GM23338 (cell line): Measurements from ENCODE around the gene MGLL. TPM values are rescaled to one million over a fixed set of nuclear protein-coding genes. Genes with fewer than 3 reads are reported as not detected.

Experiments
- ATAC-seq: fragments of 200-7000 bp; cut with Tn5 transposase; 3 replicates; pipeline ENCODE4 v1.9.1; 2020
- DNase-seq: peaks from one replicate; pipeline ENCODE4 v3.0.0-alpha.2; 2015; ENCODE audit warnings: low spot score
- H2AFZ ChIP-seq: fragments of 200-600 bp; sonication (generic); 2 replicates; pipeline ENCODE4 v1.8.0; 2016; ENCODE audit warnings: antibody characterized with exemption, mild to moderate bottlenecking, moderate library complexity
- H3F3A ChIP-seq: fragments of 200-600 bp; sonication (generic); replicated peaks from 2 replicates; pipeline ENCODE4 v1.8.0; 2017; ENCODE audit warnings: antibody characterized with exemption, mixed run types, low read depth
- H3K27ac ChIP-seq: fragments of 200-600 bp; sonication (generic); 2 replicates; pipeline ENCODE4 v1.6.1; 2016; ENCODE audit warnings: low read depth
- H3K27me3 ChIP-seq: fragments of 200-600 bp; sonication (generic); 2 replicates; pipeline ENCODE4 v1.8.0; 2016; ENCODE audit warnings: mild to moderate bottlenecking, mixed run types, moderate library complexity; ENCODE audit not compliant: insufficient read depth
- H3K36me3 ChIP-seq: fragments of 200-600 bp; sonication (generic); 2 replicates; pipeline ENCODE4 v1.8.0; 2016; ENCODE audit warnings: mild to moderate bottlenecking; ENCODE audit not compliant: insufficient read depth
- H3K4me1 ChIP-seq: fragments of 200-600 bp; sonication (generic); 2 replicates; pipeline ENCODE4 v1.8.0; 2016; ENCODE audit warnings: mild to moderate bottlenecking, moderate library complexity; ENCODE audit not compliant: insufficient read depth
- H3K4me2 ChIP-seq: fragments of 200-600 bp; sonication (generic); 2 replicates; pipeline ENCODE4 v1.7.1; 2017; ENCODE audit warnings: mixed run types
- H3K4me3 ChIP-seq: fragments of 200-600 bp; sonication (generic); 2 replicates; pipeline ENCODE4 v1.6.1; 2016; ENCODE audit warnings: mixed run types
- H3K79me2 ChIP-seq: fragments of 200-600 bp; sonication (generic); replicated peaks from 2 replicates; pipeline ENCODE4 v1.8.0; 2017; ENCODE audit warnings: mild to moderate bottlenecking; ENCODE audit not compliant: insufficient read depth
- H3K9me2 ChIP-seq: fragments of 200-600 bp; sonication (generic); 2 replicates; pipeline ENCODE4 v1.8.0; 2017; ENCODE audit not compliant: insufficient read depth
- H4K20me1 ChIP-seq: fragments of 200-600 bp; sonication (generic); replicated peaks from 2 replicates; pipeline ENCODE4 v1.8.0; 2017; ENCODE audit warnings: mild to moderate bottlenecking; ENCODE audit not compliant: insufficient read depth
- H3K27ac Mint-ChIP-seq: 2 replicates; pipeline ENCODE4 v1.8.0; 2020; ENCODE audit warnings: inconsistent platforms, mild to moderate bottlenecking, moderate library complexity, mixed read lengths
- H3K27me3 Mint-ChIP-seq: 3 replicates; pipeline ENCODE4 v1.8.0; 2022; ENCODE audit warnings: low read depth, mild to moderate bottlenecking, moderate library complexity, mixed read lengths, inconsistent platforms; ENCODE audit not compliant: insufficient read depth, poor library complexity
- H3K36me3 Mint-ChIP-seq: 3 replicates; pipeline ENCODE4 v1.8.0; 2021; ENCODE audit warnings: low read depth, mild to moderate bottlenecking, inconsistent platforms, moderate library complexity, mixed read lengths
- H3K4me1 Mint-ChIP-seq: 3 replicates; pipeline ENCODE4 v1.8.0; 2020; ENCODE audit warnings: mild to moderate bottlenecking, inconsistent platforms, mixed read lengths
- H3K4me3 Mint-ChIP-seq: 3 replicates; pipeline ENCODE4 v1.8.0; 2021; ENCODE audit warnings: moderate library complexity, mild to moderate bottlenecking, inconsistent platforms, mixed read lengths
- H3K9me3 Mint-ChIP-seq: 3 replicates; pipeline ENCODE4 v1.8.0; 2020; ENCODE audit warnings: moderate library complexity, mild to moderate bottlenecking, inconsistent platforms, mixed read lengths
- CREB1 ChIP-seq: fragments of 250-450 bp; sonication (Bioruptor Pico); IDR thresholded peaks from 2 replicates; pipeline ENCODE4 v1.5.0; 2020; ENCODE audit warnings: low read depth, mild to moderate bottlenecking, moderate library complexity
- CTCF ChIP-seq, 2 experiments: fragments of 200-600 bp in 1 of 2; sonication (generic) in 1 of 2; conservative IDR thresholded peaks; 2 replicates each; pipeline versions ENCODE4 v1.5.1 to v1.6.1; 2016 to 2017; ENCODE audit warnings: antibody characterized with exemption in 2 of 2, low read depth in 2 of 2, mild to moderate bottlenecking in 2 of 2, moderate library complexity in 1 of 2
- ETS1 ChIP-seq: IDR thresholded peaks from 2 replicates; pipeline ENCODE4 v1.6.1; 2016; ENCODE audit warnings: antibody characterized with exemption
- EZH2 ChIP-seq: fragments of 200-600 bp; sonication (generic); IDR thresholded peaks from one replicate; pipeline ENCODE4 v1.8.0; 2017; ENCODE audit warnings: antibody characterized with exemption, mild to moderate bottlenecking, low read depth; ENCODE audit not compliant: unreplicated experiment
- EZH2phosphoT487 ChIP-seq: fragments of 200-600 bp; sonication (generic); IDR thresholded peaks from one replicate; pipeline ENCODE4 v1.8.1; 2018; ENCODE audit warnings: antibody characterized with exemption; ENCODE audit not compliant: unreplicated experiment
- JUNB ChIP-seq: IDR thresholded peaks from one replicate; pipeline ENCODE4 v1.6.1; 2016; ENCODE audit warnings: antibody characterized with exemption; ENCODE audit not compliant: unreplicated experiment
- NANOG ChIP-seq: IDR thresholded peaks from 2 replicates; pipeline ENCODE4 v1.6.1; 2016; ENCODE audit warnings: antibody characterized with exemption, borderline replicate concordance
- POLR2AphosphoS5 ChIP-seq: IDR thresholded peaks from 2 replicates; pipeline ENCODE4 v1.6.1; 2016; ENCODE audit warnings: antibody characterized with exemption, low read depth
- REST ChIP-seq: IDR thresholded peaks from one replicate; pipeline ENCODE4 v1.6.1; 2018; ENCODE audit warnings: antibody characterized with exemption; ENCODE audit not compliant: unreplicated experiment
- STAT1 ChIP-seq: IDR thresholded peaks from one replicate; pipeline ENCODE4 v1.6.1; 2016; ENCODE audit warnings: antibody characterized with exemption; ENCODE audit not compliant: unreplicated experiment
- ZNF114 ChIP-seq: fragments of 250-450 bp; sonication (Bioruptor Pico); IDR thresholded peaks from 2 replicates; pipeline ENCODE4 v1.5.0; 2020; ENCODE audit warnings: mild to moderate bottlenecking, moderate library complexity
- ZNF331 ChIP-seq: fragments of 250-450 bp; sonication (Bioruptor Pico); IDR thresholded peaks from 2 replicates; pipeline ENCODE4 v1.5.0; 2020; ENCODE audit warnings: low read depth, mild to moderate bottlenecking, moderate library complexity
- ZNF462 ChIP-seq: fragments of 250-450 bp; sonication (Bioruptor Pico); IDR thresholded peaks from 2 replicates; pipeline ENCODE4 v1.5.0; 2020; ENCODE audit warnings: mild to moderate bottlenecking, moderate library complexity
- polyA plus RNA-seq: library from polyadenylated mRNA; unstranded; fragments of >200 nt; fragmentation: Nextera tagmentation; extraction: Ambion mirVana; gene quantifications from 2 replicates; pipeline ENCODE4 v1.2.1, GENCODE V29; 2016
- total RNA-seq: library from RNA; depleted of rRNA; stranded (reverse); fragments of >200 nt; shearing (Covaris generic); gene quantifications from 2 replicates; pipeline ENCODE4 v1.2.3, GENCODE V29; 2014

MGLL gene
- total and polyA plus RNA-seq, 2 experiments from 2014 or later = 0.71 to 0.83 TPM

- Mint-ChIP-seq H3K4me1 (peaks cover 9% of the 10 kb centered on the region), H3K27me3 (peaks cover 12% of the 10 kb centered on the region), H3K9me3 (no peaks in the 10 kb centered on the region), H3K36me3 (no peaks in the 10 kb centered on the region), H3K4me3 (peak overlapping the region; percentile 36; the same call in 2 of the 3 replicates), H3K27ac (no peak overlapping the region)
- H3K4me3 ChIP-seq = no peak overlapping the region
- H4K20me1 ChIP-seq = no peaks in the 10 kb centered on the region
- H3K79me2 ChIP-seq = no peaks in the 10 kb centered on the region
- H3K9me2 ChIP-seq = no peaks in the 10 kb centered on the region
- no peak overlapping the region for H3K27ac ChIP-seq
- no peaks in the 10 kb centered on the region for H3K36me3 ChIP-seq
- peak overlapping the region; percentile 38; the same call in 1 of the 2 replicates for H2AFZ ChIP-seq
- no peaks in the 10 kb centered on the region for H3K27me3 ChIP-seq
- H3F3A ChIP-seq = no peaks in the 10 kb centered on the region
- H3K4me2 ChIP-seq = peak overlapping the region; percentile 58; the same call in 1 of the 2 replicates
- ATAC-seq = peak; percentile 80
- peak; percentile 81 for DNase-seq
- TF ChIP-seq ETS1 = peak; percentile 15; the same call in 1 of the 2 replicates
- no peak for TF ChIP-seq ZNF462 (CRISPR knock-in tag)
- peak; percentile 40; the same call in 1 of the 2 replicates for TF ChIP-seq CREB1
- TF ChIP-seq STAT1 = no peak
- no peak for TF ChIP-seq POLR2AphosphoS5
- no peak for TF ChIP-seq REST
- no peak for TF ChIP-seq ZNF331 (CRISPR knock-in tag)
- TF ChIP-seq EZH2phosphoT487 = no peak
- no peak for TF ChIP-seq ZNF114 (CRISPR knock-in tag)
- no peak for TF ChIP-seq JUNB
- no peak for TF ChIP-seq EZH2
- TF ChIP-seq CTCF (conservative IDR thresholded peaks at IDR 0.05; ENCODE audit: low read depth in 2 of 2) = no peak
- no peak for TF ChIP-seq NANOG
- no peaks in the 10 kb centered on the region for H3K4me1 ChIP-seq
Measured at GRCh38 chr3:127697551-127698240, 124.6 kb downstream of the MGLL start.
